Neural cell (in vitro differentiated cells): ENCODE data around the gene SLC25A23.
"Not testable (repeated sequence)": the region's sequence is repeated elsewhere in the genome, so short reads cannot be mapped to it uniquely, and the experiment has no call there.

Experiments
- EP300 ChIP-seq: fragments of 450-650 bp; conservative IDR thresholded peaks from 2 replicates; pipeline ENCODE4 v1.6.1; 2014; ENCODE audit warnings: antibody characterized with exemption, mild to moderate bottlenecking, moderate library complexity; ENCODE audit not compliant: poor library complexity, severe bottlenecking
- TF ChIP-seq, protein P1 (sequence below): fragments of 450-650 bp; IDR thresholded peaks from 2 replicates; pipeline ENCODE4 v1.5.1; 2014; ENCODE audit warnings: antibody characterized with exemption, mild to moderate bottlenecking, moderate library complexity; ENCODE audit not compliant: poor library complexity, severe bottlenecking

GRCh38 chr19:6508028-6508771 lies 48.6 kb upstream of the SLC25A23 start:
- TF ChIP-seq EP300: not testable (repeated sequence)
- TF ChIP-seq, protein P1, sequence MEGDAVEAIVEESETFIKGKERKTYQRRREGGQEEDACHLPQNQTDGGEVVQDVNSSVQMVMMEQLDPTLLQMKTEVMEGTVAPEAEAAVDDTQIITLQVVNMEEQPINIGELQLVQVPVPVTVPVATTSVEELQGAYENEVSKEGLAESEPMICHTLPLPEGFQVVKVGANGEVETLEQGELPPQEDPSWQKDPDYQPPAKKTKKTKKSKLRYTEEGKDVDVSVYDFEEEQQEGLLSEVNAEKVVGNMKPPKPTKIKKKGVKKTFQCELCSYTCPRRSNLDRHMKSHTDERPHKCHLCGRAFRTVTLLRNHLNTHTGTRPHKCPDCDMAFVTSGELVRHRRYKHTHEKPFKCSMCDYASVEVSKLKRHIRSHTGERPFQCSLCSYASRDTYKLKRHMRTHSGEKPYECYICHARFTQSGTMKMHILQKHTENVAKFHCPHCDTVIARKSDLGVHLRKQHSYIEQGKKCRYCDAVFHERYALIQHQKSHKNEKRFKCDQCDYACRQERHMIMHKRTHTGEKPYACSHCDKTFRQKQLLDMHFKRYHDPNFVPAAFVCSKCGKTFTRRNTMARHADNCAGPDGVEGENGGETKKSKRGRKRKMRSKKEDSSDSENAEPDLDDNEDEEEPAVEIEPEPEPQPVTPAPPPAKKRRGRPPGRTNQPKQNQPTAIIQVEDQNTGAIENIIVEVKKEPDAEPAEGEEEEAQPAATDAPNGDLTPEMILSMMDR: not testable (repeated sequence)
